ENCODE results near the gene CSGALNACT2. TPM values are rescaled to one million over a fixed set of nuclear protein-coding genes. Genes with fewer than 3 reads are reported as not detected.

Gene CSGALNACT2
- total RNA-seq, 1 experiment from 2014 or later = 22.3 TPM

DNA sequence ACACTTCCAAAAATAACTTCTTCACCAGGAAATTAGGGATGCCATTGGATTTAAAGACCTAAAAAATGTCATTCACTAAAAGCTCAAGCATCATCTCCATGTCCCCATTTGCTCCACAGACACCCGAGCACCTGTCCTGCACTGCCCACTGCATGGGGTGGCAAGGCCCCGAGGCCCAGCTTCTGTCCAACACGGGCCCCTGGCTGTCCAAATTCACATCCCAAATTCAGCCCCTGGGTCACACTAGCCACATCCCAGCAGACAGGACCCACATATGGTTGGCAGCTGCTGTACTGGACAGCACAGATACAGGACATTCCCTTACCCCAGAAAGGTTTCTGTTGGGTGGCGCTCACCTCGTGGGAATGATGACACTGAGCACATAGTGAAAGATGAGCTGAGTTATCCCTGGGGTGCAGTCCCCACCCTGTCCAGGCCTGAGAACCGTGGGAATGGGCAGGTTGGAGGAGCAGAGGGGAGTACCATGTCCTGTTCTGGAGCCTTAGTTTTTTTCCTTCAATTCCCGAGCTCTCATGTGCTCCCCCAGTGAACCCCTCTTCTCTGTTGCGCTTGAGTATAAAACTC, 55.3 kb downstream of the CSGALNACT2 start:
- POLR2A ChIA-PET = no interaction called here
- H3K27me3 ChIP-seq (ENCODE audit: control insufficient read depth, insufficient read depth, low read length) = no peaks in the 10 kb centered on the region
- no peaks in the 10 kb centered on the region for H3K4me1 ChIP-seq (ENCODE audit: control insufficient read depth, insufficient read depth, low read length)
- TF ChIP-seq, protein P1, sequence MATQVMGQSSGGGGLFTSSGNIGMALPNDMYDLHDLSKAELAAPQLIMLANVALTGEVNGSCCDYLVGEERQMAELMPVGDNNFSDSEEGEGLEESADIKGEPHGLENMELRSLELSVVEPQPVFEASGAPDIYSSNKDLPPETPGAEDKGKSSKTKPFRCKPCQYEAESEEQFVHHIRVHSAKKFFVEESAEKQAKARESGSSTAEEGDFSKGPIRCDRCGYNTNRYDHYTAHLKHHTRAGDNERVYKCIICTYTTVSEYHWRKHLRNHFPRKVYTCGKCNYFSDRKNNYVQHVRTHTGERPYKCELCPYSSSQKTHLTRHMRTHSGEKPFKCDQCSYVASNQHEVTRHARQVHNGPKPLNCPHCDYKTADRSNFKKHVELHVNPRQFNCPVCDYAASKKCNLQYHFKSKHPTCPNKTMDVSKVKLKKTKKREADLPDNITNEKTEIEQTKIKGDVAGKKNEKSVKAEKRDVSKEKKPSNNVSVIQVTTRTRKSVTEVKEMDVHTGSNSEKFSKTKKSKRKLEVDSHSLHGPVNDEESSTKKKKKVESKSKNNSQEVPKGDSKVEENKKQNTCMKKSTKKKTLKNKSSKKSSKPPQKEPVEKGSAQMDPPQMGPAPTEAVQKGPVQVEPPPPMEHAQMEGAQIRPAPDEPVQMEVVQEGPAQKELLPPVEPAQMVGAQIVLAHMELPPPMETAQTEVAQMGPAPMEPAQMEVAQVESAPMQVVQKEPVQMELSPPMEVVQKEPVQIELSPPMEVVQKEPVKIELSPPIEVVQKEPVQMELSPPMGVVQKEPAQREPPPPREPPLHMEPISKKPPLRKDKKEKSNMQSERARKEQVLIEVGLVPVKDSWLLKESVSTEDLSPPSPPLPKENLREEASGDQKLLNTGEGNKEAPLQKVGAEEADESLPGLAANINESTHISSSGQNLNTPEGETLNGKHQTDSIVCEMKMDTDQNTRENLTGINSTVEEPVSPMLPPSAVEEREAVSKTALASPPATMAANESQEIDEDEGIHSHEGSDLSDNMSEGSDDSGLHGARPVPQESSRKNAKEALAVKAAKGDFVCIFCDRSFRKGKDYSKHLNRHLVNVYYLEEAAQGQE (IDR thresholded peaks at IDR 0.05; ENCODE audit: insufficient read depth in 1 of 2, low read depth in 2 of 2, low read length in 1 of 2) = no peak
- TF ChIP-seq POLR2AphosphoS5 (IDR thresholded peaks at IDR 0.05; ENCODE audit: low read depth, low read length) (no peak), TCF7L2 (IDR thresholded peaks at IDR 0.05; ENCODE audit: low read depth, low read length) (no peak), SIN3A (IDR thresholded peaks at IDR 0.05; ENCODE audit: borderline replicate concordance, insufficient read depth, low read depth, low read length) (no peak)
- TF ChIP-seq, protein P2, sequence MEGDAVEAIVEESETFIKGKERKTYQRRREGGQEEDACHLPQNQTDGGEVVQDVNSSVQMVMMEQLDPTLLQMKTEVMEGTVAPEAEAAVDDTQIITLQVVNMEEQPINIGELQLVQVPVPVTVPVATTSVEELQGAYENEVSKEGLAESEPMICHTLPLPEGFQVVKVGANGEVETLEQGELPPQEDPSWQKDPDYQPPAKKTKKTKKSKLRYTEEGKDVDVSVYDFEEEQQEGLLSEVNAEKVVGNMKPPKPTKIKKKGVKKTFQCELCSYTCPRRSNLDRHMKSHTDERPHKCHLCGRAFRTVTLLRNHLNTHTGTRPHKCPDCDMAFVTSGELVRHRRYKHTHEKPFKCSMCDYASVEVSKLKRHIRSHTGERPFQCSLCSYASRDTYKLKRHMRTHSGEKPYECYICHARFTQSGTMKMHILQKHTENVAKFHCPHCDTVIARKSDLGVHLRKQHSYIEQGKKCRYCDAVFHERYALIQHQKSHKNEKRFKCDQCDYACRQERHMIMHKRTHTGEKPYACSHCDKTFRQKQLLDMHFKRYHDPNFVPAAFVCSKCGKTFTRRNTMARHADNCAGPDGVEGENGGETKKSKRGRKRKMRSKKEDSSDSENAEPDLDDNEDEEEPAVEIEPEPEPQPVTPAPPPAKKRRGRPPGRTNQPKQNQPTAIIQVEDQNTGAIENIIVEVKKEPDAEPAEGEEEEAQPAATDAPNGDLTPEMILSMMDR (IDR thresholded peaks at IDR 0.05) = no peak
- intact Hi-C loops (cut with micrococcal nuclease; ENCODE audit: unreplicated experiment) = no loop called here
- no peaks in the 10 kb centered on the region for H3K9me3 ChIP-seq (ENCODE audit: control insufficient read depth, insufficient read depth, low read depth, low read length)
- no peak overlapping the region for H3K4me3 ChIP-seq (ENCODE audit: low read depth in 2 of 2, low read length in 2 of 2)
- no peak overlapping the region for H3K27ac ChIP-seq (ENCODE audit: low read length)
- in situ Hi-C loops (cut with HindIII; ENCODE audit: low pct_unique_long_range_greater_than_20kb, low sequenced_read_pairs) = no loop called here
- H3K36me3 ChIP-seq (ENCODE audit: control insufficient read depth, insufficient read depth, low read length) = no peaks in the 10 kb centered on the region
- ATAC-seq = no peak
- no TSS peak for BruUV-seq (replicated peaks)
- CTCF ChIA-PET = interaction anchor here (0.6 kb wide), 1 partner anchor 16 kb away, joined by 3 read pairs; no protein-coding TSS in a partner anchor
- DNase-seq (ENCODE audit: low read depth, low spot score) = no peak

DNA sequence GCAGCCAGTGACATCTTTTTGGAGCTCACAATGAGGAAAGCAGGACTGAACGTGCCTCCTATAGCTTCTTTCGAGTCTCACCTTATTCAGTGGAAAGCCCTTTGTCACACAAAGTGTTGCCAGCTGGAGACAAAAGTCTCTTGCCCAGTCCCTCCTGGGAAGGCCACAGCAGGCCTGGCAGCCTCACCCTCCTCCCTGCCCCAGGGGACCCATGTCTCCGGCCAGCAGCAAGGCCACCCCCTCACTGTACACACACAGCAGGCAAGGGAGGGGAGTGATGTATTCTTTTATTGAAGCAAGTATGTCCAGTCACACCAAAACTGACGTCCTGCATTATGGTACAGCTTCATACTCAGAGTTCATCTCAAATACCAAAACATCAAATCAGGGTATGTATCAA, 56.0 kb downstream of the CSGALNACT2 start:
- TF ChIP-seq POLR2AphosphoS5 (IDR thresholded peaks at IDR 0.05; ENCODE audit: low read depth, low read length) (no peak), SIN3A (IDR thresholded peaks at IDR 0.05; ENCODE audit: borderline replicate concordance, insufficient read depth, low read depth, low read length) (no peak), TCF7L2 (IDR thresholded peaks at IDR 0.05; ENCODE audit: low read depth, low read length) (no peak)
- TF ChIP-seq, protein P1 (IDR thresholded peaks at IDR 0.05; ENCODE audit: insufficient read depth in 1 of 2, low read depth in 2 of 2, low read length in 1 of 2) = no peak
- TF ChIP-seq, protein P2 (IDR thresholded peaks at IDR 0.05) = no peak
- intact Hi-C loops (cut with micrococcal nuclease; ENCODE audit: unreplicated experiment) (no loop called here), in situ Hi-C loops (cut with HindIII; ENCODE audit: low pct_unique_long_range_greater_than_20kb, low sequenced_read_pairs) (no loop called here)
- Histone ChIP-seq H3K9me3 (ENCODE audit: control insufficient read depth, insufficient read depth, low read depth, low read length) (no peaks in the 10 kb centered on the region), H3K4me3 (ENCODE audit: low read depth in 2 of 2, low read length in 2 of 2) (no peak overlapping the region), H3K36me3 (ENCODE audit: control insufficient read depth, insufficient read depth, low read length) (no peaks in the 10 kb centered on the region), H3K27me3 (ENCODE audit: control insufficient read depth, insufficient read depth, low read length) (no peaks in the 10 kb centered on the region), H3K4me1 (ENCODE audit: control insufficient read depth, insufficient read depth, low read length) (no peaks in the 10 kb centered on the region), H3K27ac (ENCODE audit: low read length) (no peak overlapping the region)
- ATAC-seq (no peak), DNase-seq (ENCODE audit: low read depth, low spot score) (no peak)
- CTCF ChIA-PET = interaction anchor here (0.6 kb wide), 1 partner anchor 15 kb away, joined by 3 read pairs; no protein-coding TSS in a partner anchor
- POLR2A ChIA-PET = no interaction called here
- no TSS peak for BruUV-seq (replicated peaks)

Measured in Panc1 (cell line).